HG03039 (cell line): Measurements from ENCODE around the gene GPLD1.
A peak's percentile ranks its signal among the peaks of the same experiment; 100 is the strongest.

Source experiments
- ATAC-seq: cut with Tn5 transposase; IDR thresholded peaks from one replicate; pipeline ENCODE4 v1.9.1; 2021; ENCODE audit warnings: mild to moderate bottlenecking, moderate library complexity; ENCODE audit not compliant: unreplicated experiment

The GPLD1 gene

DNA sequence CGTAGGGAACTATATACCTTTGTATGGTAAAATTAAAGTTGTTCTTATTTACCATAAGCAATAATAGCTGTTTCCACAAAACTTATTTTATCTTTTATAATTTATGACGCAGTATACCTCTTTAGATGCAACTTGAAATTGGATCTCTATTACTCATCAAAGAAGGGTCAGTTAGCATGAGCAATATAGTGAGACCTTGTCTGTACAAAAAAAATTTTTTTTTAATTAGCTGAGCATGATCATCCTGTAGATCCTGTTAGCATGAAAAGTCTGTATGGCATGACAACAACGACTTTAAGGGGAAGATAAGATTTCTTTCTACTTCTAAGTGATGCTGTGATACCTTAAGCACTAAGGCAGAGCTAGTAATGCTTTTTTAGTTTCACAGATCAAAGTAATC is 11.3 kb upstream of the GPLD1 start:
- ATAC-seq, result no peak

DNA sequence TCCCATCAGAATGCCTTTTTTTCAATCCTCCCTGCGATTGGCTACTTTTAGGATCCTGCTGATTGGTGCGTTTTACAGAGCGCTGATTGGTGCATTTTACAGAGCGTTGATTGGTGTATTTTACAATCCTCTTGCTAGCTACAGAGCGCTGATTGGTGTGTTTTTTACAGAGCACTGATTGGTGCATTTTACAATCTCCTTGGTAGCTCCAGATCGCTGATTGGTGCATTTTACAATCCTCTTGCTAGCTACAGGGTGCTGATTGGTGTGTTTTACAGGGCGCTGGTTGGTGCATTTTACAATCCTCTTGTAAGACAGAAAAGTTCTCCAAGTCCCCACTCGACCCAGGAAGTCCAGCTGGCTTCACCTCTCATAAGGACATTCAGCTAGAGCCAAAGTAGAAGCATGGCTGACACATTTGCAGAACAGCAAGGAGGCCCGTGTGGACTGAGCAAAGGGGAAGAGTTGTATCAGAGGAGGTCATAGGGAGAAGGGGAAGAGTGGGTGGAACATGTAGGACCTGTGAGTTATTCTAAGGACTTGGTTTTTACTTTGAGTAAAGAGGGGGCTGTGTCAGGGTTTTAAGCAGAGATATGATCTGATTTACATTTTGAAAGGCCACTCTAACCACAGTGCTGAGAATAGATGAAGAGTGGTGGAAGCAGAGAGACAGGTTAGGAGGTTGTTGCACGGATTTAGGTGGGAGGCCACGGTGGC is 8.0 kb upstream of the GPLD1 start:
- ATAC-seq, result no peak

GRCh38 chr6:24494821-24495795 is 5.7 kb upstream of the GPLD1 start, which contains the start of gene ALDH5A1:
Gene ALDH5A1, plus strand, starts transcription at chr6:24494969. Its CDS starts 28 bp downstream, at chr6:24494997.
- peak; percentile 57 for ATAC-seq

- no peak for ATAC-seq
Measured at GRCh38 chr6:24493945-24494820, 4.8 kb upstream of the GPLD1 start.

- no peak for ATAC-seq
Measured at GRCh38 chr6:24492475-24492874, 3.1 kb upstream of the GPLD1 start.

DNA sequence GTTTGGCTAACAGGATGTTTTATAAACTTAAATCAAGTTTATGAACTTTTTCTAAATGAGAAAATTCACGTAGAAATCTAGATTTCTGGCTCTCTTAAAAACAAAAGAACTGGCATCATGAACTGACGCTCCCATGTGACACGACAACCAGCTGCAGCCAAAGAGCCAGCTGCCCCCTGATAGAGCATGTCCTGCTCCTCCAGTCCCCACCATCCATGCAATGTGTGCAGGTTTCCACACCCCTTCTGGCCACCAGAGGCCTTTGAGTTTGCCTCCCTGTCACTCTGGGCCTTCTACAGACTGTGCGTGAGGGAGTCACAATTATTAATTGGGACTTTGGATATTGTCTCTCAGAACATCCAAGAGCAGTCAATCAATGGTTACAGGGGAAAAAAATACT is 1.6 kb upstream of the GPLD1 start:
- ATAC-seq, result no peak

GRCh38 chr6:24489881-24490280 is 503 bp upstream of the GPLD1 start:
- ATAC-seq, result no peak

- no peak for ATAC-seq
Measured at GRCh38 chr6:24486065-24486464, 3.3 kb downstream of the GPLD1 start.

GRCh38 chr6:24484657-24485323 is 4.6 kb downstream of the GPLD1 start:
- no peak for ATAC-seq

DNA sequence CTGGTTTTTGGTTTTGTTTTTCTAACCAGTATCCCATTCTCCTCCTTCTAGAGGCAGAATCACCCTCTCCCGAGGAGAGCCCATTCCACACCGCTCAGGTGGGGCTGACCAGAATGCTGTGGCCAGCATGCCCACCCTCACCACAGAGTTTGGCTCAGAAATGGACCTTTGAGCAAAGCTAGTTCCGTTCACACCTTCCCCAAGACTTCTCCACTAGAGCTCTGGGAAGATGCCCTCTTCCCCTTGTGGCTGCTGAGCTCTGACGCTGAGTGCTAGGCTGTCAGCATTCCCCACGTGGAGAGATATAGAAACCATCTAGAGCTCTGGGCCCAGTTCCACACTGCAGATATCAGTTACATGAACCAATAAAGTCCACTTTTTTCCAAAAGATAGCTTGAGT is 7.9 kb downstream of the GPLD1 start:
- no peak for ATAC-seq

DNA sequence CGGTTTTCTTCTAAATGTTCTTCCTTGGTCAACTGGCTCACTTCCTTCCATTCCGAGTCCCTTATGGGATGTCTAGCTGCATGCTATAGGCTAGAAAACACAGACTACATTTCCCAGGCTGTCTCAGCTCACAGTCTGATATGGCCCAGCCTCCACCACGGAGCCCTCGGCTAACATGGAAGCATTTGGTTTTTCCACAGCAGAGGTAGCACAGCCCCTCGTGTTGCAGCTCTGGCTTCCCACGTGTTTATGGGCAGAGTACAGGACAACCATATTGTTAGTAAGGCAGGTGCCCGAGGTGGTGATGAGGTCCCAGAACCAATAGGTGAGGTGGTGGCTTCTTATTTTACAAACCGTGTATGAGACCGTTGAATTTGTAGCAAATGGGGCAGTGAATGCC is 8.7 kb downstream of the GPLD1 start:
- no peak for ATAC-seq

DNA sequence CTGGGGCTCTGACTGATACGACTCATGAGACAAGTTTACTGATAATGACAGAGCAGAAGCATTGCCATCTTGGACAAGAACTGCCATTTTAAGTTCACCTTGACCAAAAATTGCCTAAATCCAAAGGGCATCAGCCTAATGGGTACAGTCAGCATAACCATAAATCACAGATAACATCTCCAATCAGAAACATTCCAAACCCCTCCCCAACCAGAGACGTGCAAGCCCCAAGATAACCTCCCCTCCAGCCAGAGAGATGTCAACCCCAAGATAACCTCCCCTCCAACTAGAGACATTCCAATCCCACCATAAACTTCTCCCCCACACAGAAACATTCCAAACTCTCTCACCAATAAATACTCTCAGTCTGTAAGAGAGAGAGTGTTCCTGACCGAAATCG is 10.5 kb downstream of the GPLD1 start:
- no peak for ATAC-seq

- no peak for ATAC-seq
Measured at GRCh38 chr6:24477070-24477469, 12.3 kb downstream of the GPLD1 start.

- ATAC-seq, result no peak
Measured at GRCh38 chr6:24476631-24477030, 12.7 kb downstream of the GPLD1 start.

DNA sequence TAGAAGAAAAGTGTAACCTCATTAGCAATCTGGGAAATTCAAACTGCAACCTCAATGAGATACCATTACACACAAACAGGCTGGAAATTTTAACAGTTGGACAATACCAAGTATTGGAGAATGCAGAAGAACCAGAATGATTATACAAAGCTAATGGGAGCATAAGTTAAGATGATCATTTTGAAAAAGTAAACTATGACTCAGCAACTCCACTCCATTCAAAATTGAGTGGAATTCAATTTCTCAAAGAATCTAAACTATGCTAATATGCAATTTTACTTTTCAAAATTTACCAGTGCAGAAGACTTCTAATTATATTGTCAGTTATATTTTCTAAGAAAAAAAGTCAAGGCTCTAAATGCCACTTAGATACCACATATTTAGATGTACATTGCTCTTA is 17.2 kb downstream of the GPLD1 start:
- no peak for ATAC-seq

DNA sequence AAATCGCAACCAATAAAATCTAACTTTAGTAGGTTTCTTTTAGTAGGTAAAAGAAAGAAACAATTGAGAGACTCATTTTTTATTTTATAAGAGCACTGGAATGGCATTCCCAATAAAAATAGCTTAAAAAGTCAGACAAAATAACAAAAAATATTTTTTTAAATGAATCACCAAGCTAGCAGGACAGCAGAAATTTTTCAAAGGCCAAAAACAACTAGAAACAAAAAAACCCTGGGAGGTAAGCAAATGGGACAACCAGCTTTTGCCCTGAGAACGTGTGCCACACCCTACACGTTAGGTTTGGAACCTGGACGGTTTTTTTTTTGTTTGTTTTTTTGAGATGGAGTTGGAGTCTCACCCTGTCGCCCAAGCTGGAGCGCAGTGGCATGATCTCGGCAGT is 19.6 kb downstream of the GPLD1 start:
- ATAC-seq, result no peak

DNA sequence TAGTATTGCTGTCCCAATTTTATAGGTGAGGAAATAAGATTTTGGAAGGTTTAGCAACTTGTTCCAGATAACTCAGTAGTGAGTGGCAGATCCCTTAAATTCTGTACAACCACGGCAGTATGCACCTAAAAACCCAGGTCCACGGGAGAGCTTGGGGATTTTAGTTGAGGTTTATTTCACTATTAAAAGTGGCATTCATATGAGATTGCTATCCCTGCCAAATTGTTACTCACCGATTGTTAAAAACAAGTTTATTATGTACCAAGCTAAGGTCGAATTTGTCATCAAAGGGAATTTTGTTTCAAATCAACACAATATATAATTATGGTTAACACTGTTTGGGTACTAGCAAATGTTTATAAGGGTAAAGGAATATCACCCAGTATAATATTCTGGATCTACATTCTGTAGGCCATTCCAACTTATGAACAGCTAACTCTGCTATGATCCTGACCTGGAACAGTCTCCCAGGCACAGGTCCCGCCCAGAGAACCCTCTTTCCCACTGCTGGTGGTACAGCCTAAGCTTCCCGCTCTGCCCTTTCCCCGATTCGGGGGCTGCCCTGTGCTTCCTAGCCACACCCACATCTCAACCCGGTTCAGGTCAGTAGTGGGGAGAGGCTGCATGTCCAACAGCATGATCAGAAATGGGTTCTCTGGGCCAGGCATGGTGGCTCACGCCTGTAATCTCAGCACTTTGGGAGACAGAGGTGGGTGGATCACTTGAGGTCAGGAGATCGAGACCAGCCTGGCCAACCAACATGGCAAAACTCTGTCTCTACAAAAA is 24.9 kb downstream of the GPLD1 start:
- no peak for ATAC-seq

GRCh38 chr6:24460966-24461365 is 28.4 kb downstream of the GPLD1 start:
- no peak for ATAC-seq

DNA sequence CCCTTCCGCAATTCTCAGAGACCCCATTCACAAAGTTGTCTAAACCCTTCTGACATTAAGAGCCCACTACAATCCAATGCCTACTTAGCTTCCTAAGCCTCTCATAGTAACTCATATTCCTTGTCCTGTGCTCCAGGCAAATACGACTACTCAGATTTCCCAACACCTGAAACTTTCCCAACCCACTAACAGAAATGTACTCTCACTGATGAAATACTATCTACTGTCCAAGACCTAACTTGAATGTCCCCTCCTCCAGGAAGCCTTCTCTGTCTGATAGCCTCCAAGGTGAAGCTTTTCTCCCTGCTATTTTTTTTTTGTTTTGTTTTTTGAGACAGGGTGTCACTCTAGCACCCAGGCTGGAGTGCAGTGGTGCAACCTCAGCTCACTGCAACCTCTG is 30.4 kb downstream of the GPLD1 start:
- no peak for ATAC-seq

DNA sequence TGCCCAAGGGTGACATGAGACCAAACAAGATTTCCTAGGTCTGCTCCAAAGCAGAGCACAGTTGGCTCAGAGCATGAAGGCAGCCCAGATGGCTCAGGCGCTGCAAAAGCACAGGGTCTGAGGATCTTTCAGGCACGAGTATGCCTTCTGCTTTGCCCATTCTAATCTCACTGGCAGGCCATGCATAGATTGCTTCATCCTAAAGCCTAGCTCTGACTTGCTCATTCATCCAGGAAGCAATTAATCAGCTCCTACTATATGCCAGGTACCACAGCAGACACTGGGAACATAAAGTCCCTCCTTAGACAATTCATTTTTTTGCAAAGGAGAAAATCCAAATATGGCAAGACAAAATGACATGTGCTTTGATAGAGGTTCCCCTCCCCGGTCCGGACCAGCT is 31.2 kb downstream of the GPLD1 start:
- no peak for ATAC-seq
